DMS53 treated with DMSO at 0.1 percent for 48 hours (cell line): ENCODE measurements around the gene LHFPL3.
"Not testable (repeated sequence)": the region's sequence is repeated elsewhere in the genome, so short reads cannot be mapped to it uniquely, and the experiment has no call there.

Experiments
- DNase-seq: peaks from one replicate; lab custom pipeline; 2025; ENCODE audit not compliant: unreplicated experiment; lab: John Stamatoyannopoulos, UW

Gene LHFPL3

DNA sequence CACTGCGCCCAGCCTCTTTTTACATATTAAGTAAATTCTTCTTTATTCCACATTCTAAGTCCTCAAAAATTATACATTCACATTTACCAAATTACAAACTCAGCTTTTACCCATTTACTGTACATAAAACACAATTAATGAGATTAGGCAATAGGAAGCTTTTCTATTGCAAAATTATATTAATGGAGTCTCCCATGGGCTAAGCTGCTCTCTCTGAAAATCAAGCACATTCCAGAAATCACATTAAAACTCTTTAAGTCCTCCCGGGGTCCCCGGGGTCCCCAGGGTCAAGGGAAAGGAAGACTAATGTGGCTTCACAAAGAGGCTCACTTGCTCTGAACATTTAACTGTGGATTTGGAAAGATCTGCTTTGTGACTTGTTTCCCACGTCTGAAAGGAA, 558.2 kb downstream of the LHFPL3 start:
- no peak for DNase-seq

DNA sequence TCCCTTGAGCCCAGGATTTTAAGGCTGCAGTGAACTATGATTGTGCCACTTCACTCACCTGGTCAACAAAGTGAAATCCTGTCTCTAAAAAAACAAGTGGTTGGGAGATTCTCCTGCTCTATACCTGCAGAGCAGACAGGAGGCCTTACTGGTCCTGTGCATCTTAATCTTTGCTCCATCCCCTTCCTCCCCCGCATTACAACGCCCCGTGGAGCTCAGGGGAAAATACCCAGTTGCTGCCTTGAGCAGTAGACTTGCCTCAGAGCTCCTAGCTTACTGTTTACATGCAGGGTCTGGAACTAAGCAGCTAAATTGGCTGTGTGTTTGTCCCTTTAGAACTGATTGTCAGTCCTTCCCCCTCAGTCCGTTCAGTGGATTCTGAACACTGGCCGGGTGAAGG, 561.8 kb downstream of the LHFPL3 start:
- DNase-seq: no peak

DNA sequence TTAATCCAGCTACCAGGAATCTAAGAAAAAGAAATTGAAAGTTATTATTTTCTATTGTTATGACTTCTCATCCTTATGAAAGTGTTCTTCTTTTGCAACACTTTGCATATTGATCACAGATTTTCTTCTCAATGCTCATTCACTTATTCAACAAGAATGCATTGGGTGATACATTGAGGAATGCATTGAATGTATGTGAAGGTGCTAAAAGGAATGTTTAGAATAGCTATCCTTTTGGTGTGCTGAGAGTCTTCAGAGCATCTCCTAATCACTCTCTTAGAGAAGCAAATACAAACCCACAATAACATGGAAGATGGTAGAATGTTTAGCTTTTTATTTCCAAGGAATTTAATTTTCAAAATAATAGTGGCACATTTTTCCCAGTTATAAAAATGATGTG, 563.5 kb downstream of the LHFPL3 start:
- no peak for DNase-seq

DNA sequence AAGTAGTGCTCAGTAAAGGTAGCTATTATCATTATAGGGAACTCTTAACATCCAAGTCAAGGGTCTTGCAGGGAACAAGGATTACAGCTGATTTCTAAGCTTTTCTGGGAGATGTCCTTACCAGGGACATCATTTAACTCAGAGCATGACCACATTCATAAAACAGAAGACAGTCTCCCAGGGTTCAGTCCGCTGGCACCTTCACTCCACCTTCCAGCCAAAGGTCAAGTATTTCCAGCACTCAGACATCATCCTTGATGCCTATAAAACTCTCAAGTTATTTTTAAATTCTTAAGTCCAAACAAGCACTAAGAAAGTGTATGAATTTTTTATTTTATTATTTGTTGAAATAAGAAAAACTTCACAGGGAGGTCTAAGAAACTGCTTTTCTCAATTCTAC, 565.9 kb downstream of the LHFPL3 start:
- no peak for DNase-seq

DNA sequence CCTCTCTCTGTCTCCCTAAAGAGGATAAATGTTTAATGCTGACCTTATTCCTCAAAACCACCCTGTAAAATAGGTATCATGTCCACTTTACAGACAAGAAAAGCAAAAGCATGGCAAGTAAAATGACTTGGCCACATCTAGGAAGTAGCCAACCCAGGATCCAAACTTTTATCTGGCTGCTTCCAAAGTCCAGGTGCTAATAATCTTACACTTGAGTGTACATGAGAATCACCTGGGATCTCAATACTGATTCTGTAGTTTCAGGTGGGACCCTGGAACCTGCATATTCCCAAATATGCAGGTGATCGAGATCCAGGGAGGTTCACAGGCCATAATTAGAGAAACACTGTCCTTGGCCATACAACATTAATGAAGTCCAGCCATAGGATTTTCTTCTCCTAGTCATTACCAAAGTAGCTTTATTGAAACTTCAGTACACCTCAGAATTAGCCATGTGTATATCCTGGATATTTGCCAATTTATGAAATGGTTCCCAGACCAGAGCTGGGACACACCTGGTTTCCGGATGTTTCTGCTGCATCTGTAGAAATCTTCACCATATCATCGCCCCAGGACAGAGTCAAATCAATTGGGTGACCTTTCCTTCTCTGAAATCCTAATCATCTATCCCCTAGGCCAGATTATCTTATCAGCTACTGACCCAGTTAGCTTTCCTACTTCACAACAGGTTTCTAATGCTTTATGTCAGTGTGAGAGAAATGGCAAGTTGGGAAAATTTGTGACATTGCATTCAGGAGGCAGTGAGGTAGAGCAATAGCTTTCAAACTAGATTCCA, 566.5 kb downstream of the LHFPL3 start:
- DNase-seq: no peak

DNA sequence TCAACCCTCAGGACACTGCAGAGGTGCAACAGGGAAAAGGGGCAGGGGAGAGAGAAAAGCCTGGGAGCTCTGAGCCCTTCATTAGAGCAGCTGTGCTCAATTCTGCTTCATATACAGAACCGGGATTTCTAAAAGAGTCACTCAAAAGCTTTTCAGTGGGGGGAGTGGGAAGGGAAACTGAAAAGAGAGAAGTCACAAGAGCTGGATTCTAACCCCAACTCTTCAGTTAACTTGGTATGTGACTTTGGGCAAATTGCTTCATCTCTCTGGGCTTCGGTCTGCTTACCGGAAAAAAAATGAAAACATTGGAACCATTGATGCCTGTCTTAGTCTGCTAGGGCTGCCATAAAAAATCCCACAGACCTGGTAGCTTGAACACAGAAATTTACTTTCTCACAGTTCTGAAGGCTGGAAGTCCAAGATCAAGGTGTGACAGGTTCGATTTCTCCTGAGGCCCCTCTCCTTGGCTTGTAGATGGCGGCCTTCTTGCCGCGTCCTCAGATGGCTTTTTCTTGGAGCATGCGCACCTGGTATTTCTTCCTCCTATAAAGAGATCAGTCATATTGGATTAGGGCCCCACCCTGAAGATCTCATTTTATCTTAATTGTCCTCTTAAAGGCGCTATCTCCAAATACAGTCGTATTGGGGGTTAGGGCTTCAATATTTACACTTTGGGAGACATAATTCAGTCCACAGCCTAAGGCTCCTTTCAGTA, 567.3 kb downstream of the LHFPL3 start:
- no peak for DNase-seq

DNA sequence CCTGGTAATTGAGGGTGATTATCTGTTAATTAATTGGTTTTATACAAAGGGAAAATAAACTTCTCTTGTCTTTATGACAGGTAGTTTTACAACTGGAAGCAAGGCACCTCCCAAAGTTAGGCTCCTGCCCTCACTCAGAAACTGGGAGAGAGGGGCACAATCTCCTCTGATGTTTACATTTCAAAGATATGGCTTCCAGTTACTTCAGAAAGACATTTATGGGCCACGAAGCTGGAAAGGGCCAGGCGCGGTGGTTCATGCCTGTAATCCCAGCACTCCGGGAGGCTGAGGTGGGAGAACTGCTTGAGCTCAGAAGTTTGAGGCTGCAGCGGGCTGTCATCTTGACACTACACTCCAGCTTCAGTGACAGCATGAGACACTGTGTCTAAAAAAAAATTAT, 570.0 kb downstream of the LHFPL3 start:
- DNase-seq: no peak

DNA sequence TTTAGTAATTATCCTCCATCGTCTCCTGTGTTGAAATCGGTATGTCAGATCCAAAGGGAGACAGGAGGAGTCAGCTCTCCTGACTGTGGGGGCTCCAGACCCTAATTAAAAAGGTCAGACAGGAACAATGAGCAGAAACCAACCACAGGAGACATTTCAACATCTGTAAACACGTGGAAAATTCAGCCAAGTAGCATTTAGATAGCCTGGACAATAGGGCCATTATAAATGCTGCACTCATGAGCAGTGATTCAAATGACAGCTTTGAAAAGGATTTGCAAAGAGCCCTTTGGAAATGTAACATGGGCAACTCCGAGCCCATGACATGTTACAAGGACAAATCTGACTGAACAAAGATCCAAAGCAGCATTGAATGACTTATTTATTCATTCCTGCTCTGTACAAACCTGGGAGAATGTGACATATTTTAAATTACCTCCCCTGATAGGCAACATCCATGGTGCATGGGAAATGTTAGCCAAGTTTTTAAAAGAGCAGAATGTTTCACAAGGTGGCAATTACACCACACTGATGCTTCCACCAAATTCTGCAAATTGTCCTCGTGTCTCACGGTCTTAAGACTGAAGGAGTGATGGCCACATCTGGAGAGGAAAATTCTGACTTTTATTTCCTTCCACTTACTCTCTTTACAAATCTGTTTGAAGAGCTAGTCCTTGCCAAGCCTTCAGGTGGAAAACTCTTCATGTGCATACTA, 572.3 kb downstream of the LHFPL3 start:
- no peak for DNase-seq

DNA sequence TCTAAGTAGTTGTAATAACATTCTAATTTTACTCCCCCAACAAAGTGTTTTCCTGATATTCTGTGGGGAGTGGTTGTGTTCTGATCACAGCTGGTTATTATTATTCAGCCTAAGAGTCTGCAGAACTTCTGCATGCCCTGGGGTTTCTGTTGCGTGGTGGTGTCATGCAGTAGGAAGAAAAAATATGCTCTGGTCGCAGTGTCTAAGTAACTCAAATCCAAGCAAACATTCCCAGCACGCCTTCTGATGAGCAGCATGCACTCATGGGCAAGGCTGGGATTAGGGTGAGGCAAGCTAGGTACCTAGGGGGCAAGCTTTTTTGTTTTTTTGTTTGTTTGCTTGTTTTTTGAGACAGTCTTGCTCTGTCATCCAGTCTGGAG, 572.8 kb downstream of the LHFPL3 start:
- DNase-seq: no peak

DNA sequence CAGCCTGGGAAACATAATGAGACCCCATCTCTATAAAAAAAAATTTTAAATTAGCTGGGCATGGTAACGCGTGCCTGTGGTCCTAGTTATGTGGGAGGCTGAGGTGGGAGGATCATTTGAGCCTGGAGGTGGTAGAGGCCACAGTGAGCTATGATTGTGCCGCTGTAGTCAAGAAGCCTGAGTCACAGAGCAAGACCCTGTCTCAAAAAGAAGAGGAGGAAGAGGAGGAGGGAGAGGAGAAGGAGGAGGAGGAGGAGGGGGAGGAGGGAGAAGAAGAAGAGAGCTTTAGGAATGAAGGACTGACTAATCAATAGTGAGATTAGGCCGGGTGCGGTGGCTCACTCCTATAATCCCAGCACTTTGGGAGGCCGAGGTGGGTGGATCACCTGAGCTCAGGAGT, 573.8 kb downstream of the LHFPL3 start:
- DNase-seq: no peak

DNA sequence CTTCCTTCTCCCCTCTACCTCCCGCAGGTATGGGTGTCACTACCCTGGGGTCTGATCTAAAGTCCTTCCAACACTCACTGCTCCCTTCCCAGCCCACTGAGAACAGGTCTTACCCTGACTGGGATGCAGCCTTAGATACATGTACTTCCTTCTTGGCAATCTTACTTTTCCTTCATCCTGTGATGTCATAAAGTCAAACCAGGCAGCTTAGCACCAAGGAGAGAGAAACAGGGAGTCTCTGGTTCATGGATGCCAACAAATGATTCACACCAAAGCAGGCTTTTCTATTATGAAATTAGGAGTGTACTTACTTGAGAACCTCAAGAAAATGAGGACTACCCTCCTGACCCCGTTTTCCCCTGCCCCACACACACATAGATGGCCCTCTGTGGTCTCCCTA, 574.6 kb downstream of the LHFPL3 start:
- DNase-seq: no peak

DNA sequence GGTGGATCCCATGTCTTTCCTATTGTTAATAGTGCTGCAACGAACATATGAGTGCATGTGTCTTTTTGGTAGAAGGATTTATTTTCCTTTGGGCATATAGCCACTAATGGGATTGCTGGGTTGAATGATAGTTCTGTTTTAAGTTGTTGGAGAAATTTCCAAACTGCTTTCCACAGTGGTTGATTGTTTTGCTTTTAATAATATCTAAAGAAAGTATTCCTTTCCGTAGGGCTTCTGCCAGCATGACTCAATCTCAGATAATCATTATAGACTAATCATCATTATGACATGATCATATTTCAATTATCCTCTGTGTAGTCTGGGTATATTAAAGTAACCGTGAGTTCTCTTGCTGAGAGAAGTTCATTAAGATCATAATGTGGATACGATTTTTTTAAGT, 575.4 kb downstream of the LHFPL3 start:
- DNase-seq: no peak

DNA sequence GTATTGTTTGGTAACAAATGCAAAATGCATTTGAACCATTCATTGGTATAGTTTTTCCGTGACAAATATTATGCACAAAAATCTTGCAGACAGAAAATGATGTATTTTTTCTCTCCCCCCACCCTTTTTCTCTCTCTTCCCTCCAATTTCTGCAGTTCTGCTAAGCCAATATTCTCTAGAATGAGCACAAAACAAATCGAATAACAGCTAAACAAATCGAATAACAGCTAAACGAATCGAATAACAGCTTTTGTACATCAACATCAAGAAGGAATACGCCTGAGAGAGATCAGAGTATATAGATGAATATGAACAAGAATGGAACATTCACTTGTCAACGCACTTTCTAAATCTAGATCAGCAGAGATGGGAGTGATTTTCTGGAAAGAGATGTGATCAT, 577.6 kb downstream of the LHFPL3 start:
- no peak for DNase-seq

DNA sequence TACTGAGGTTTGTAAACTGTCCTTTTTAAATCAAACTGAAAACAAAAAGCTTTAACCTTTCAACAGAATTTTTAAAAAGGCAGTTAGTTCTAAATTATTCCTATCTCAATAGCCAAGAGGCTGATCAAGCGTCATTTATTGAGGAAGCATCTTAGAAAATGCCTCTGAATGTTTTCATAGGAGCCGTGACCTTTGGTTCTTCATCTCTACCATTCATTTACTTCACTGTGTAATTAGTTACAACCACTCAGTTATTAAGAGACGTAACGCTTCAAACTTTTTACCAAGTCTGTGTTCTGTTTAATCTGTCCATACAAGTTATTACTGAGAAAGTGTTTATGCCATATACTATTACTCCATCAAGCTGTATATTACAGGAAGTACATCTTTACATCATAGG, 578.2 kb downstream of the LHFPL3 start:
- DNase-seq: no peak

DNA sequence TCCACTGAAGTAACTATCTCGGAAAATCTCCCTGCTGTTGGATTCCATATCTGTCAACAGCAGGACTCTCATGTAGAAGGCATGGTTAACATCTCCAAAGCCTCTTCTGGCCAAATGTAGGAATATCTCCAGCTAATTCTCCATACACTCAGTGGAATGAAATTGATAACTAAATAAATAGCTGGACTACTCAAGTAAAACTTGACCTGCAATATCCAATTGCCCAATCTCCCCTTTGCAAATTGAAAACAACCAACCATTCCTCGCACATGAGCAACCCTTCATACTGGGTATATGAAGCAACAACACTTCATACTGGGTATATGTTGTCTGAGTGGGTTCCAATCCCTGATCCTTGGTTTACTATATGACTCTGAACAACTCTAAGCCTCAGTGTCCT, 580.2 kb downstream of the LHFPL3 start:
- no peak for DNase-seq

DNA sequence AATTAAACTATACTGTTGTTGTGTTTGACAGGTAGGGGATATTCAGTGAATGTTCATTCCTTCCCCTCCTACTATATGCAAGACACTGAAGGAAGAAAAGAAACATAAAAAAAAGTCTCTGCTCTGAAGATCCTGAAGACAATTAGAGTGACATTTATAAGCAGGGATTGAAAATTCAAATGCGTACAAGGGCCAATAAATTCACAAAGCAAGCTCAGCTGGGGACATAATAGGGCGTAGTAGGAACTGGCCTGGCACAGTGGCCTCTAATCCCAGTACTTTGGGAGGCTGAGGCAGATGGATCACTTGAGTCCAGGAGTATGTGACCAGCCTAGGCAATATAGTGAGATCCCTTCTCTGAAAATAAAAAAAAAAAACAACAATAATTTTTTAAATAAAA, 580.7 kb downstream of the LHFPL3 start:
- DNase-seq: no peak

DNA sequence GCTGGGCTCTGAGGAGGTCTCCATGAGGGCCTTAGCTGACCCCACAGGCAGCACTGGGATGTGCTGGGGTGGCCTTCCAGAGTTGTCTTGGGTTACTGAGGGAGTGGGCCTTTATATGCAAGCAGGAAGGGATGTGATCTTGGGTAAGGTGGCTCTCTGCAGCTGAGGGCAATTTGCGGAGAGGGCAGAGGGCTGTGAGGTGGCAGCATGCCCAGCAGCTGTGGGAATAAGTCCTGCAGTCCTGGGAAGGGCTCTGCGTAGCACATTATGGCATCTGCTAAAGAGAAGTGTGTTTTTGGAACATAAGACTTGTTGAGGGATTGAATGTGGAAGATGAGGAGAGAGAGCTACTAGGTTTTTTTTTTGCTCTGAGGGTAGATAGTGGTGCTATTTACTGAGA, 586.0 kb downstream of the LHFPL3 start:
- no peak for DNase-seq

DNA sequence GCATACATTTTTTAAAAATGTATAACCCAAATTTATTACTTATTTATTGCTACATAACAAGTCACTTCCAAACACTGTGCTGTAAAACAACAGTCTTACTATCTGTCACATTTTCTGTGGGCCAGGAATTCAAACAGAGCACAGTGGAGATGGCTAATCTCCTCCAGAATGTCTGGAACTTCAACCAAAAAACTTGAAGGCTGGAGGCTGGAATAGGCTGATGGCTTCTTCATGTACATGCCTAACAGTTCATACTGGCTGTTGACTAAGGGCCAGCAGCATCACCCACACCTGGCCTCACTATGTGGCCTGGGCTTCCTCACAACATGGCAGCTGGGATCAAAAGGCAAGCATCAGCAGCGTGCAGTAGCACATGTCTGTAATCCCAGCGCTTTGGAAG, 593.2 kb downstream of the LHFPL3 start:
- no peak for DNase-seq

DNA sequence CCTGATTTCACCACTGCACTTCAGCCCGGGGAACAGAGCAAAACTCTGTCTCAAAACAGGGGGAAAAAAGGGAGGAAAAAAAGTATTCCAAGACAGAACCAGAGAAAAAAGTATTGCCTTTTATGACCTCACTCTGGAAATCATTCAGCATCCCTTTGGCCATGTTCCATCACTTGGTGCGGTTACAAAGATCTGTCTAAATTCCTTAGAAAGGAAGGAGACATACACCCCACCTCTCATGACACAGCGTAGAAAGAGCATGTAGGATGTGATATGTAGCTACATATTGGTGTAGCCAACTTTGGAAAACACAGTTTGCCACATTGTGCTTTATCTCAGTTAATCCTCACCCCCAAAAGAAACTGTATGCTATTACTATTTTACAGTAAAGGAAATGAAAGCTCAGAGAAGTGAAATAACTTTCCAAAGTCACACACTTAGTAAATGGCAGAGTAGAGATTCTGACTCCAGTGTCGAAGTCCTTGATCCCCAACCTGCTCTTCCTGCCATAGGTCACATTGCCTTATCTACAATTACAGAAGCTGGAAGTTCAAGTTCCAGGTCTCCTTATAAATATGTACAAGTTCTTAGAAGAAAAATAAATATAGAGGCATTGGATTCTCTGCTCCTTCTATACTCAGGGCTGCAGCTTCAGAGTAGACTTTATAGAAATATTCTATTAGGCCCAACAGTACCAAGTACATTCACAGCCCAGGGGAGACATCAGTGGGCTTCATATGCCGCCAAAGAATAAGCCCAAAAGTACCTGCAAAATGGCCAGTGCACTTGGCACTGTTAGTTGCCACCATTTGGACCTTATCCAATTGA, 594.0 kb downstream of the LHFPL3 start:
- DNase-seq: no peak

DNA sequence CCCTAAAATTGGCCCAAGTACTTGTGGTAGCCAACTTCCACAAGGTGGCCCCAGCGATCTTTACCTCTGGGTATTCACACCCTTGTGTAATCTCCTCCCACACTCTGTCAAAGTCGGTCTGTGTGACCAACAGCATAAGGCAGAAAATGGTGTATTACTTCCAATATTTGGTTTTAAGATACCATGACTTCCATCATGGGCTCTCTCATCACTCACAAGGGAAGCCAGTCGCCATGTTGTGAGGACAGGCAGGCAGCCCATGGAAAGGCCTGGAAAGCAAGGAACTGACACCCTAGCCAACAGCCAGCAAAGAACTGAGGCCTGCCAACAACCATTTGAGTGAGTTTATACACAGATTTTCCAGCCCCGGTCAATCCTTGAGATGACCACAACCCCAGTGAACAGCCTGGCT, 594.6 kb downstream of the LHFPL3 start:
- DNase-seq: peak; percentile 78

DNA sequence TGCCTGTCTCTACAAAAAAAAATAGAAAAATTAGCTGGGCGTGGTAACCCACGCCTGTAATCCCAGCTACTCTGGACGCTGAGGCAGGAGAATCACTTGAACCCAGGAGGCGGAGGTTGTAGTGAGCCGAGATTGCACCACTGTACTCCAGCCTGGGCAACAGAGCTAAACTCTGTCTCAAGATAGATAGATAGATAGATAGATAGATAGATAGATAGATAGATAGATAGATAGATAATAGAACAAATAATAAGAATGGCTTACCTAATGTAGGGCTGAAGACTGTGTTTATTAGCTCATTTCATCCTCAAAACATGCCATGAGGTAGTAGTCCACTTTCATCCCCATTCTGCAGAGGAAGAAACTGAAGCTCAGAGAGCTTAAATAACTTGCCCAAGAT, 597.8 kb downstream of the LHFPL3 start:
- DNase-seq: not testable (repeated sequence)
